ENCODE data around the gene RTEL1.

The RTEL1 gene

DNA sequence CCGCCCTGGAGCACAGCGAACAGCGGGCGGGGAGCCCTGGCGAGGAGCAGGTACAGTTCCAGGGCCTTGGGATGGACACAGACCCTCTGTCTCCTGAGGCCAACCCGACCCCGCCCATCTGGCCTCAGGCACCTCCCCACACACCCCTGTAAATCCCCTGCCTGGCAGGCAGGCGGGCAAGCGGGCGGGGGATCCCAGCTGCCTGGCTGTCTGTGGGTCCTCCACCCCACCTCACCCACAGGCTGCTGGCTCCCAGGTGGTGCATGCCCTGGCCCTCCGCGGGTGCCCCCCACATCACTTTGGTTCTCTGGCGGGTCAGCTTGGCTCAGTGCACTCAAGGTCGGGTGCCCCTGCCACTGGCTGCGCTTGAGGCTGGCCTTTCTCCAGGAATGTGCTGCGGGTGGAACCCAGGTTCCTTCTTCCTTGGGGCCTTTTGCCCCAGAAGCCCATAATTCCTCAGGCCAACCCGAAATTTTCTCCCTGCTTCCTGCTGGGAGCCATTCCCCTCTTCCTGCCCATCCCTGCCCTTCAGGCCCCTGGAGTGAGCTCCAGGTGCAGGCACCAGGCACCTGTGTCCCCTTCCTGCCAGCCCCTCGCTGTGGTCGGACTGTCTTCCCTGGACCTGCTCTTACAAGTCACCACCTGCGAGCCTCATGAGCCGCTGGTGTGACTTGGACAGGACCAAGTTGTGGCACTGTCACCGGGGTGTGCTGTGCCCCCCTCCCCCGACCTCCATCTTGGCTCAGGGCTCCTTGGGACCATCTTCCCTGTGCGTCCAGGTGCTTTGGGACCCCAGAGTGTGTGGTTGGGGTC is 33.0 kb downstream of the RTEL1 start:
- DNase-seq = no peak

DNA sequence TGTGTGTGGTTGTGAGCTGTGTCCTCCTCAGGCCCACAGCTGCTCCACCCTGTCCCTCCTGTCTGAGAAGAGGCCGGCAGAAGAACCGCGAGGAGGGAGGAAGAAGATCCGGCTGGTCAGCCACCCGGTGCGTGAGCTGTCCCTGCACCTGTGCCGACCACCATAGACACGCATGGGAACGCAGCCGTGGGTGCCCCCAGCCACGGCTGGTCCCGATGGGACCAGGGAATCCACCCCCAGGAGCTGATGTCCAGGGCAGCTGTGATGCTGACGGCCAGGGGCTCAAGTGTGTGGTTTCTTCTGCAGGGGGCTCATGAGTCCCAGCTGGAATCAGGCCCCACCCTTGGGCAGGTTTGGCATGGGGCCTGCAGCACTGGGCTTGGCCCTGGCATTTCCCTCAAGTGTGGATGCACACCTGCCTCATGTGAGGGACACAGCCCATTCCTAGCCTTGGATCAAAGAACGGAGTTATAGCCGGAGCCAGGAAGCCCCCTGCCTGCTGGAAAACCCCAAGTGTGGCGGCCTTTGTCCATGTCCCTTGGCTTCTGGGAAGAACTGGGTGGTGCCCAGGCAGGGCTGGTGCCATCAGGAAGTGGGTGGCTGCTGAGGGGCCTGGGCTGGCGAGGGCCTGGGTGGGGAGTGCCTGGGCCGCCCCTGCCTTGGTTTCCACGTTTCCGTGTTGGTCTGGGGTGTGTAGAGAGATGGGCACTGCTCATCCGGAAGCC is 33.8 kb downstream of the RTEL1 start:
- DNase-seq = no peak

DNA sequence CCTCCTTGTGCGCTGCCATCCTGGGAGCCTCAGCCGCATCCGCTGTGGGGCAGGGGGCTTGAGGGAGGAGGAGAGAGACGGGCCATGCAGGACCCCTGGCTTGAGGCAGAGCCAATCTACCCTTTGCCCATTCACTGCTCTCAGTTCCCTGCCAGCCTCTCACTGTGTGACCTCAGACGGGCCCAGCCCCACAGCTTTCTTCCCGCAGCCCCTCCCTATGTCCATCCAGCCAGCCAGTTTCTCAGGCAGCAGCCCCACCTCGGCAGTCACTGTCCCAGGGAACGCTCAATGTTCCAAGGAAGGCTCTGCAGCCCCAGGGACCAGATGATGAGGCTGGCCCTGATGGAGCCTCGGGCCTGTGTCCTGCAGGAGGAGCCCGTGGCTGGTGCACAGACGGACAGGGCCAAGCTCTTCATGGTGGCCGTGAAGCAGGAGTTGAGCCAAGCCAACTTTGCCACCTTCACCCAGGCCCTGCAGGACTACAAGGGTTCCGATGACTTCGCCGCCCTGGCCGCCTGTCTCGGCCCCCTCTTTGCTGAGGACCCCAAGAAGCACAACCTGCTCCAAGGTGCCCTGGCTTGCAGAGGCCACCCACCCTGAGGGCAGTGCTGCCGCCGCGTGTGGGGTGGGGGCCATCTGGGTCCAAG is 34.4 kb downstream of the RTEL1 start:
- no peak for DNase-seq

DNA sequence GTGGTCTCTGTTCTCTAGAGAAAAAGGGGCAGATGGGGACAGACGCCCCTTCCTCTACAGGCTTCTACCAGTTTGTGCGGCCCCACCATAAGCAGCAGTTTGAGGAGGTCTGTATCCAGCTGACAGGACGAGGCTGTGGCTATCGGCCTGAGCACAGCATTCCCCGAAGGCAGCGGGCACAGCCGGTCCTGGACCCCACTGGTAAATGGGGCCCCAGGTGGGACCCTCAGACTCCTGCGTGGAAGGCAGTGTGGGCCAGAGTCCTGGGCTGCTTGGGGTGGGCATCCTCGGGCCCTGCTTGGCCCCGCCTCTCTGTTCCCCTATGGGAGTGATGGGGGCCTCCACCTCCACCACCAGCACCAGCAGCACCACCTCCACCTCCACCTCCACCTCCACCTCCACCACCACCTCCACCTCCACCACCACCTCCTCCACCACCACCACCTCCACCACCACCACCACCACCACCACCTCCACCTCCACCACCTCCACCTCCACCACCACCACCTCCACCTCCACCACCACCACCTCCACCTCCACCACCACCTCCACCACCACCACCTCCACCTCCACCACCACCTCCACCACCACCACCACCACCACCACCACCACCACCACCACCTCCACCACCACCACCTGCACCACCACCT is 35.1 kb downstream of the RTEL1 start:
- no peak for DNase-seq

DNA sequence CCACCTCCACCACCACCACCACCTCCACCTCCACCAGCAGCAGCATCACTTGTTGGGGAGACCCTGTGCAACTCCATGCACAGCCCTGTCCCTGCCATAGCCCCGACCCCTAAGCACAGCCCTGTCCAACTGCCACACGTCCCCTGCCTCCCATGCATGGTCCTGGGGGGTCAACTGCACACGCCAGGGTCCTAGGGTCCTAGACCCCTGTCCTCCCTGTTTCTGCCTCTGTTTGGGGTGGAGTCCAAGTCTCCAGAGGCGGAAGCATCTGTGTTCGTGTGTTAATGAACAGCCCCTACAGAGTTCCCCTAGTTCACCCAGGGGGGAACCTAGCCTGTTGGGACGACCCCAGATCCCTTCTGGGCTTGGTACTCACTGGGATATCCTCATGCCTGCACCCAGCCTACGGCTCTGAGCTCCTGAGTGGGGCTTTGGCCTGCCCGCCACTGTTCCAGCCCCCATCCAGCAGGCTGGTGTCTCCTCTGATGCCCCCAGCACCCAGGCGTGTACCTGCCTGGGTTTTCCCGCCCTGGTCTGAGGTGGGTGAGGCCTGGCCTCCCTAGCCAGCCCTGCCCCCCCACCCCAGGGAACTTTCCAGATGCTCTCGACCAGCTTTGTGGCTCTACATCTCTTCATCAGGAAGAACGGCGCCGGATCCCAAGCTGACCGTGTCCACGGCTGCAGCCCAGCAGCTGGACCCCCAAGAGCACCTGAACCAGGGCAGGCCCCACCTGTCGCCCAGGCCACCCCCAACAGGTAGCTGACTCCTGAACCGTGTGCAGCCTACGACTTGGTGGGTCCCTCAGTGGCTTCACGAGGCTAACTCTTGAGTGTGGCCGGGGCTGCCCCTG is 35.8 kb downstream of the RTEL1 start:
- DNase-seq = no peak

DNA sequence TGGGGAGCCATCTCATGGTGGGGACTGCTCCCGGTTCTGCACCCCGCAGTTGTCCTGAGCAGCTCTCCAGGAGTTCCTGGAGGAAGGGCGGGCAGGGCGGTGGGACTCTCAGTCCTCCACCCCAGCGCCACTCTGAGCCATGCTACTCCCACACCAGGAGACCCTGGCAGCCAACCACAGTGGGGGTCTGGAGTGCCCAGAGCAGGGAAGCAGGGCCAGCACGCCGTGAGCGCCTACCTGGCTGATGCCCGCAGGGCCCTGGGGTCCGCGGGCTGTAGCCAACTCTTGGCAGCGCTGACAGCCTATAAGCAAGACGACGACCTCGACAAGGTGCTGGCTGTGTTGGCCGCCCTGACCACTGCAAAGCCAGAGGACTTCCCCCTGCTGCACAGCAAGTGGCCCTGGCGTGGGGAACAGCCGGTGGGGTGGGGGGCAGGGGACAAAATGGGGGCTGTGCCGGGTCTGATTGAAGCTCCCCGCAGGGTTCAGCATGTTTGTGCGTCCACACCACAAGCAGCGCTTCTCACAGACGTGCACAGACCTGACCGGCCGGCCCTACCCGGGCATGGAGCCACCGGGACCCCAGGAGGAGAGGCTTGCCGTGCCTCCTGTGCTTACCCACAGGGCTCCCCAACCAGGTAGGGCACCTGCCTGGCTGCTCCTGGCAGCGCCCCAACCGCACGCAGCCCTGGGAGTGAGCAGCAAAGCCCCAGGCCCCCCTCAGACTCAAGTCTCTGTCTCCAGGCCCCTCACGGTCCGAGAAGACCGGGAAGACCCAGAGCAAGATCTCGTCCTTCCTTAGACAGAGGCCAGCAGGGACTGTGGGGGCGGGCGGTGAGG is 36.7 kb downstream of the RTEL1 start:
- DNase-seq = no peak

DNA sequence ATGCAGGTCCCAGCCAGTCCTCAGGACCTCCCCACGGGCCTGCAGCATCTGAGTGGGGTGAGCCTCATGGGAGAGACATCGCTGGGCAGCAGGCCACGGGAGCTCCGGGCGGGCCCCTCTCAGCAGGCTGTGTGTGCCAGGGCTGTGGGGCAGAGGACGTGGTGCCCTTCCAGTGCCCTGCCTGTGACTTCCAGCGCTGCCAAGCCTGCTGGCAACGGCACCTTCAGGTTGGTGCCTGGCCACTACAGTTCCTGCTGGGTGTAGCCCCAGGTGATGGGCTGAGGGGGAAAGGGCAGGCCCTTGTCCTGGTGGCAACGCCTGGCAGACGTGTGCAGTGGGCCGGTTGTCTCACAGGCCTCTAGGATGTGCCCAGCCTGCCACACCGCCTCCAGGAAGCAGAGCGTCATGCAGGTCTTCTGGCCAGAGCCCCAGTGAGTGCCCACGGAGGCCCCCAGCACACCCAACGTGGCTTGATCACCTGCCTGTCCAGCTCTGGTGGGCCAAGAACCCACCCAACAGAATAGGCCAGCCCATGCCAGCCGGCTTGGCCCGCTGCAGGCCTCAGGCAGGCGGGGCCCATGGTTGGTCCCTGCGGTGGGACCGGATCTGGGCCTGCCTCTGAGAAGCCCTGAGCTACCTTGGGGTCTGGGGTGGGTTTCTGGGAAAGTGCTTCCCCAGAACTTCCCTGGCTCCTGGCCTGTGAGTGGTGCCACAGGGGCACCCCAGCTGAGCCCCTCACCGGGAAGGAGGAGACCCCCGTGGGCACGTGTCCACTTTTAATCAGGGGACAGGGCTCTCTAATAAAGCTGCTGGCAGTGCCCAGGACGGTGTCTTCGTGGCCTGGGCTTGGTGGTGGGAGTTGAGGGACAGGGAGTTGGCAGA is 37.6 kb downstream of the RTEL1 start:
- DNase-seq = no peak

DNA sequence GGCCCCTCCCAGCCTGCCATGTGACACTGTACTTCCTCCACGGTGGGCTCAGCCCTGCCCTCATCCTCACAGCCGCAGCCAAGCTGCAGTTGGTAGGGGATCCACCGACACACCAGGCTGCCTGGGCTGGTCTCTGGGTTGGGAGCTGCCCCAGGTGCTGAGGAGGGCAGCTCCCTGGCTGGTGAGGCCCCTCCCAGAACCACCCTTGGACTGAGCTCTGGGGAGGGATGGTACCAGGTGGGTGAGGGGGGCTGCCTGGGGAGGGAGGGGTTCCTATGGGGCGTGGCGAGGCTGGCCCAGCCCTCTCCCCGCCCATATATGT is 38.2 kb downstream of the RTEL1 start:
- no peak for DNase-seq

DNA sequence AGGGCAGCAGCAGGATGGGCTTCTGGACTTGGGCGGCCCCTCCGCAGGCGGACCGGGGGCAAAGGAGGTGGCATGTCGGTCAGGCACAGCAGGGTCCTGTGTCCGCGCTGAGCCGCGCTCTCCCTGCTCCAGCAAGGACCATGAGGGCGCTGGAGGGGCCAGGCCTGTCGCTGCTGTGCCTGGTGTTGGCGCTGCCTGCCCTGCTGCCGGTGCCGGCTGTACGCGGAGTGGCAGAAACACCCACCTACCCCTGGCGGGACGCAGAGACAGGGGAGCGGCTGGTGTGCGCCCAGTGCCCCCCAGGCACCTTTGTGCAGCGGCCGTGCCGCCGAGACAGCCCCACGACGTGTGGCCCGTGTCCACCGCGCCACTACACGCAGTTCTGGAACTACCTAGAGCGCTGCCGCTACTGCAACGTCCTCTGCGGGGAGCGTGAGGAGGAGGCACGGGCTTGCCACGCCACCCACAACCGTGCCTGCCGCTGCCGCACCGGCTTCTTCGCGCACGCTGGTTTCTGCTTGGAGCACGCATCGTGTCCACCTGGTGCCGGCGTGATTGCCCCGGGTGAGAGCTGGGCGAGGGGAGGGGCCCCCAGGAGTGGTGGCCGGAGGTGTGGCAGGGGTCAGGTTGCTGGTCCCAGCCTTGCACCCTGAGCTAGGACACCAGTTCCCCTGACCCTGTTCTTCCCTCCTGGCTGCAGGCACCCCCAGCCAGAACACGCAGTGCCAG is 38.7 kb downstream of the RTEL1 start, which contains the start of gene TNFRSF6B:
TSS of gene TNFRSF6B (plus strand) at position 25 of the 729 bp plus-strand sequence. CDS start at position 141, 116 bp downstream.
- no peak for DNase-seq

DNA sequence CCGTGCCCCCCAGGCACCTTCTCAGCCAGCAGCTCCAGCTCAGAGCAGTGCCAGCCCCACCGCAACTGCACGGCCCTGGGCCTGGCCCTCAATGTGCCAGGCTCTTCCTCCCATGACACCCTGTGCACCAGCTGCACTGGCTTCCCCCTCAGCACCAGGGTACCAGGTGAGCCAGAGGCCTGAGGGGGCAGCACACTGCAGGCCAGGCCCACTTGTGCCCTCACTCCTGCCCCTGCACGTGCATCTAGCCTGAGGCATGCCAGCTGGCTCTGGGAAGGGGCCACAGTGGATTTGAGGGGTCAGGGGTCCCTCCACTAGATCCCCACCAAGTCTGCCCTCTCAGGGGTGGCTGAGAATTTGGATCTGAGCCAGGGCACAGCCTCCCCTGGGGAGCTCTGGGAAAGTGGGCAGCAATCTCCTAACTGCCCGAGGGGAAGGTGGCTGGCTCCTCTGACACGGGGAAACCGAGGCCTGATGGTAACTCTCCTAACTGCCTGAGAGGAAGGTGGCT is 39.3 kb downstream of the RTEL1 start:
- DNase-seq = no peak

DNA sequence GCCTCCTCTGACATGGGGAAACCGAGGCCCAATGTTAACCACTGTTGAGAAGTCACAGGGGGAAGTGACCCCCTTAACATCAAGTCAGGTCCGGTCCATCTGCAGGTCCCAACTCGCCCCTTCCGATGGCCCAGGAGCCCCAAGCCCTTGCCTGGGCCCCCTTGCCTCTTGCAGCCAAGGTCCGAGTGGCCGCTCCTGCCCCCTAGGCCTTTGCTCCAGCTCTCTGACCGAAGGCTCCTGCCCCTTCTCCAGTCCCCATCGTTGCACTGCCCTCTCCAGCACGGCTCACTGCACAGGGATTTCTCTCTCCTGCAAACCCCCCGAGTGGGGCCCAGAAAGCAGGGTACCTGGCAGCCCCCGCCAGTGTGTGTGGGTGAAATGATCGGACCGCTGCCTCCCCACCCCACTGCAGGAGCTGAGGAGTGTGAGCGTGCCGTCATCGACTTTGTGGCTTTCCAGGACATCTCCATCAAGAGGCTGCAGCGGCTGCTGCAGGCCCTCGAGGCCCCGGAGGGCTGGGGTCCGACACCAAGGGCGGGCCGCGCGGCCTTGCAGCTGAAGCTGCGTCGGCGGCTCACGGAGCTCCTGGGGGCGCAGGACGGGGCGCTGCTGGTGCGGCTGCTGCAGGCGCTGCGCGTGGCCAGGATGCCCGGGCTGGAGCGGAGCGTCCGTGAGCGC is 39.9 kb downstream of the RTEL1 start:
- no peak for DNase-seq

DNA sequence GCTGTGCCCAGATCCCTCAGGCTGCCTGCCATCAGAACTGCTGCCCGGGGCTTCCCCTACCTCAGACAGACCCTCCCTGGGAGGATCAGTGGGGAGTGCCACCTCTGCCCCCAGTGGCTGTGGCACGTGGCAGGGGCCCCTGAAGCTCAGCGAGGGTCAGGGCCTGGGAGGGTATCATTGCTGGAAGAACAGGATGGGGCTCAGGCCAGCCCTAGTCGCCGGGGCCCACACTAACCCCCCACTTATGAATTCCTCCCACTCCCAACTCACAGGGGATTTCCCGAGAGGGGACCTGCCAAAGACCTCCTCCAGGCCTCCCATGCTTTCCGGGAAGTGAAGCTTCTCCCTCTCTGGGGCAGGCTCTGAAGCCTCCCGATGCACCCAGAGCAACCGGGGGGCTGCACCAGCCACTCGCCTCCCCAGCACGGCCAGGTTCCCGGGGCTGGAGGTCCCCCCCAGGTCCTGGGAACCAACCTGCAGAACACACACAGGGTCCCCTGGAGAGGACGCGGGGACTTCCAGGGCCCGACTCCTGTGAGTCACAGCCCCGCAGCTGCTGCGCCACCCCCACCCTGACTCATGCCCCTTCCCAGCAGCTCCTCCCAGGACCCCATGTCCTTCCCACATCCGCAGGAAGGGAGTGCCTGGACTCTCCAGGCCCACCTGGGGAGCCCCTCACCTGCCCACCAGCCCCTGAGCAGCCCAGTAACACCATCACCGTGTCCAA is 40.8 kb downstream of the RTEL1 start:
- no peak for DNase-seq

DNA sequence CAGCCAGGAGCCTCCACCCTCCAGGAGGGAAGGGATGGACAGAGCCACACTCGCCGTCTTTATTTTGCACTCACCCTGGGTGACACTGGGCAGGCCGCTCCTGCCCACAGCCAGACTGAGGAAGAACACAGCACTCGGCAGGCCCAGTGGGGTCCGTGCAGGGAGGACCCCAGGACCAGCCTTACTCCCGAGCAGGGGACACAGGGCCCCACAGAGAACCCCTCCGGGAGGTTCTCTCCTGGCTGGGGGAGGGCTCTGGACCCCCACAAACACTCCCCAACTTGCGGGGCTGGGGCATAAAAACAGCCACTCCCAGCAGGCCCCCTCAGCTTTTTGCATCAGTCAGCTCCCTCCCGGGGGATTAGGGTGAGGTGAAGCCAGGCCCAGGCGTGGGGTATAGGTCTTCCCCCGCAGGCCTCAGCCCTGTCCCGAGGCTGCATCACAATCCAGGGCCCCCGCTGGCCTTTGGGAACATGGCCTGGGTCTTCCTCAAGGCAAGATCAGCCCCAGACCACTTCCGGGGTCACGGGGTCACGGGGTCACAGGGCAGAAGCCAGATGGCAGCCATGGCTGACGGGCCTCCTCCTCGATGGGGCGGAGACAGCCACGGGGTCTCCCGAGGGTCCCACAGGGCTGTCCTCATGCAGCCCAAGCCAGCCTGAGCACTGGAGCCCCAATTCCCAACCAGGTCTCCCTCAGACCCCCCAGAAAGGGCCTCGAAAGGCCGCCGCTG is 41.5 kb downstream of the RTEL1 start:
- no peak for DNase-seq

DNA sequence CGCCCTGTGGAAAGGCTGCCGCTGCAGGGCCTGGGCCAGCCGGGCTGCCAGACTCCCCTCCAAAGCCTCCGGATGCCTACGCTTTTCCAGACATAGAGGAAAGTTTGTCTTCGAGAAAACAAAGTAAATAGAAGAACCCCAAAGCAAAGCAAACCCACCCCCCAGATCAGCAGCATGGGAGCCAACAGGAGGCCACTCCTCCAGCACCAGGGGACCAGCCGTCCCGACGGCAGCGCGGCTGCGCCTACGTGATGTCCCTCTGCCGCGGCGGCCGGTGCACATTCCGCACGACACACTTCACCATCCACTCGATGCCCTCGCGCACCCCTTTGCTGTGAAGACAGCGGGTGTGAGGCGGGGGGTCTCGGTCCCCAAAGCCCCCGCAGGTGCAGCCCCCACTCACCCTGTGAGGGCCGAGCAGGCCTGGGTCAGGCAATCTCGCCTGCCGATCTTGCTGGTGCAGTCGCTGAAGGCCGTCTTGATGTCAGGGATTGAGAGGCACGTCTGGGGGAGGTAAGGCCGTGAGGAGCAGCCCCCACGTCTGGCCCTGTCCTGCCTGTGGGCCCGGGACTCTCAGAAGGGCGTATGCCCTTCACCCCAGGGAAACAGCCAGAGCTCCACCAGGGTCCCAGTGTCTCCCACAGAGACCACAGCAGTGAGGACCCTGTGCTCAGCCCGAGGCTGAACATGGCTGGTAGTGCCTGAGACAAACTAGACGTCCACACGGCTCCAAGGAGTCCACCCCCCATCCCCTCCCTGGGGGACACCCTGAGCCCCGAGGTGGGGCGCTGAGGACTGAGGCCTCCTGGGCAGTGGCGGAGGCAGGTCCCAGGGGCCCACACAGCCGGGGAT is 42.3 kb downstream of the RTEL1 start:
- DNase-seq = no peak

DNA sequence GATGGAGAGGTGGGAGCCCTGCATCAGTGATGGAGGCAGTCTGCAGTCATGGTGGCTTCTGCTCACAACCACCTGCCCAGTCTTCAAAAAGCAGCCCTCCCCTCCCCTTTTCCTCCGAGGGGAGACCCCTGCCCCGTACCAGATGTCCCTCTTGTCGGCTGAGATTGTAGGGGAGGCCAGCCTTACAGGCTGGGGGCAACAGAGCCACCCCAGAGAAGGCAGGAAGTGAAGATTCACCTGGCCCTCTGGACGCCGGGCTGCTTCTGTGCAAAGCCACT is 42.9 kb downstream of the RTEL1 start:
- DNase-seq = no peak

DNA sequence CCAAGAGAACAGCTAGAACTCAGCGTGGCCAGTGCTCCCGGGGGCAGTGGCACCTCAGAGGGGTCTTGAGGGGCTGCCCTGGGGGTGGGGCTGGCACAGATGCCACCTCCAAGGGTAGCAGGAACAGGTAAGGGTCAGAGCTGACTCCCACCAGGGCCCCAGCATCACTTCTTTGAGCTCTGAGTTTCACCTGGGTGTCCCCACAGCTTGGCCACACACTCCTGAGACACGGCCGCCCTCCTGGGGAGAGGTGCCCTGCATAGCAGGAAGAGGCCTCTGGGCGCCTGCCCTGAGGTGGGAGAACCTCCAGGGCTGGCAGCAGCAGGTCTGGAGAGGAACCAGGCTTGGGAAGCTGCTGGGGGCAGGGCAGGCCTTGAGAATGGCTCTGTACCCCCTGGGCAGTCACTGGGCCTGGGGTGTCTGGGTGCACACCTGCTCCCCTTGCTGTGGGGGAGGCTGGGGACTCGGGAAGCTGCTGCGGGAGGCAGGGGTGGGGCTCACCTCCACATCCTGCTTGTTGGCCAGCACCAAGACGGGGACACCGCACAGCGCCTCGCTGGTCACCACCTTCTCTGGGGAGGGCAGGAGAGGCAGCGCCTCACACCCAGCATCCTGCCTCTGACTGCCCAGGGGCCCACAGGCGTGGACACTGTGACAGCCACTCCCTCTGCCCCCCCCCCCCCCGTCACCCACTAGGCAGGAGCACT is 43.4 kb downstream of the RTEL1 start:
- no peak for DNase-seq

Data from NCI-H774 (cell line).